Spleen (tissue), 7 donors: ENCODE measurements around the gene PAQR7.

Source experiments
- POLR2A ChIP-seq, 3 donors: fragments of 450-650 bp; IDR thresholded peaks; one replicate each; pipeline ENCODE4 v1.5.1; 2017; ENCODE audit warnings: antibody characterized with exemption in 3 of 3, mild to moderate bottlenecking in 1 of 3
- POLR2AphosphoS5 ChIP-seq, 3 donors: sonication (generic); formaldehyde crosslinking; IDR thresholded peaks; one replicate each; pipeline ENCODE4 v1.5.1; 2017; ENCODE audit warnings: antibody characterized with exemption in 3 of 3
- TF ChIP-seq, protein P1 (sequence below), 11 experiments: fragments of 200-600 bp in 7 of 11; fragments of 450-650 bp in 4 of 11; sonication (generic) in 4 of 11; IDR thresholded peaks in 8 of 11; conservative IDR thresholded peaks in 3 of 11; 1 replicate in 7 of 11; 2 replicates in 4 of 11; pipeline versions ENCODE4 v1.4.0 to v1.8.0; 2016 to 2021; ENCODE audit warnings: antibody characterized with exemption in 11 of 11, inconsistent platforms in 4 of 11, mild to moderate bottlenecking in 1 of 11
- donor health status: DM: no; HTN: no; CAD: no; lungs with moderate emphysema.
- donor health status: DM: no; HTN: no; CAD: no.
- donor health status: DM: no; HTN: no; CAD: no.

DNA sequence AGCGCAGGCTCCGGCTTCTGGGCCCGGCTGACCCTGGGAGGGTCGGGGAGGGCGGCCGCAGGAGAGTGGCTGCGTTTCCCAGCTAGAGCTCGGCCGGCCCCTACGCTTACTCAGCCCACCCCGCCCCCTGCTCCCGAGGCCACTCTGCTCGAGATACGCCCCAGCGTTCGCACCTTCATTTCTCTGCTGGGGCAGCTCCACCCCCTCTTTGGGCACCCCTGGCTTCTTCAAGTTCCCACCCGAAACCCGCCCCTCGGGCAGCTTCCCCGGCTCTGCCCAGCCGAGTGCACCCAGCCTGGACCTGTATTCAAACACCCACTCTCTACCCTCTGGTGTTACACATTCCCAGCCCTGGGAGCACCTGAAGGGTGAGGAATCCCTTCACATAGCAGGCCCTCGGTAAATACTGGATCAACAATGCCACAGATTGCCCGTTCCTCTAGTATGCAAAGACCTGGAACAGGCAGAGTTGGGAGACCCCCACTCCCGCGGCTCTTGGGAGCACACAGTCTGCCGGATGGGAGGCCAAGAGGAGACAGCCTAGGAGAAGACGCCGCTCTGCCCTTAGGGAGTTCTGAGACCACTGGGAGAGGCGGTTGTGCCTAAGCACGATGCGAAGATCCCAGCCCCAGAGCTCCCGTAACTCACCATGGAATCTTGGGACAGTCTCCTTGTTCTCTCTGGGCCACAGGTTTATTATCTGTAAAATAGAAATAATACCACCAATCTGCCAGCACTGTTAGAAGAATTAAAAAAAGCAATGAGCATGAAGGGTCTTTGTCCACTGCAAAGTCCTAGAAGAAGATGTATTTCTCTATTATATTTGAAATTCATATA is 566 bp upstream of the PAQR7 start:
- no peak for TF ChIP-seq POLR2AphosphoS5 (IDR thresholded peaks at IDR 0.05)
- TF ChIP-seq POLR2A (IDR thresholded peaks at IDR 0.05): peak in 1 of 3 donors; percentile 0
- TF ChIP-seq, protein P1, sequence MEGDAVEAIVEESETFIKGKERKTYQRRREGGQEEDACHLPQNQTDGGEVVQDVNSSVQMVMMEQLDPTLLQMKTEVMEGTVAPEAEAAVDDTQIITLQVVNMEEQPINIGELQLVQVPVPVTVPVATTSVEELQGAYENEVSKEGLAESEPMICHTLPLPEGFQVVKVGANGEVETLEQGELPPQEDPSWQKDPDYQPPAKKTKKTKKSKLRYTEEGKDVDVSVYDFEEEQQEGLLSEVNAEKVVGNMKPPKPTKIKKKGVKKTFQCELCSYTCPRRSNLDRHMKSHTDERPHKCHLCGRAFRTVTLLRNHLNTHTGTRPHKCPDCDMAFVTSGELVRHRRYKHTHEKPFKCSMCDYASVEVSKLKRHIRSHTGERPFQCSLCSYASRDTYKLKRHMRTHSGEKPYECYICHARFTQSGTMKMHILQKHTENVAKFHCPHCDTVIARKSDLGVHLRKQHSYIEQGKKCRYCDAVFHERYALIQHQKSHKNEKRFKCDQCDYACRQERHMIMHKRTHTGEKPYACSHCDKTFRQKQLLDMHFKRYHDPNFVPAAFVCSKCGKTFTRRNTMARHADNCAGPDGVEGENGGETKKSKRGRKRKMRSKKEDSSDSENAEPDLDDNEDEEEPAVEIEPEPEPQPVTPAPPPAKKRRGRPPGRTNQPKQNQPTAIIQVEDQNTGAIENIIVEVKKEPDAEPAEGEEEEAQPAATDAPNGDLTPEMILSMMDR (IDR thresholded peaks at IDR 0.05 in 8 of 11, conservative IDR thresholded peaks at IDR 0.05 in 3 of 11): no peak
